BLaER1 treated with 17β-estradiol and CSF1 and Interleukin-3, amounts not matched to agents 10 nM and 100 nM (cell line): ENCODE results near the gene THAP11.

Experiments used
- H3K27ac ChIP-seq, 11 experiments: shearing (Covaris generic); formaldehyde crosslinking; 2 replicates each; pipeline ENCODE4 v1.8.1; 2022
- H3K27me3 ChIP-seq, 11 experiments: shearing (Covaris generic); formaldehyde crosslinking; 2 replicates each; pipeline ENCODE4 v1.8.1; 2022
- H3K36me3 ChIP-seq, 11 experiments: shearing (Covaris generic); formaldehyde crosslinking; 2 replicates each; pipeline ENCODE4 v1.8.1; 2022
- H3K4me1 ChIP-seq, 10 experiments: shearing (Covaris generic); formaldehyde crosslinking; 2 replicates each; pipeline ENCODE4 v1.8.1; 2022
- H3K4me2 ChIP-seq, 11 experiments: shearing (Covaris generic); formaldehyde crosslinking; 2 replicates each; pipeline ENCODE4 v1.8.1; 2022
- H3K4me3 ChIP-seq, 10 experiments: shearing (Covaris generic); formaldehyde crosslinking; 2 replicates each; pipeline ENCODE4 v1.8.1; 2022
- H3K9ac ChIP-seq, 11 experiments: shearing (Covaris generic); formaldehyde crosslinking; 2 replicates each; pipeline ENCODE4 v1.8.1; 2022
- H3K9me3 ChIP-seq, 11 experiments: shearing (Covaris generic); formaldehyde crosslinking; replicated peaks in 1 of 11; 2 replicates each; pipeline ENCODE4 v1.8.1; 2022
- H4K20me1 ChIP-seq, 11 experiments: shearing (Covaris generic); formaldehyde crosslinking; 2 replicates each; pipeline ENCODE4 v1.8.1; 2022
- Cebpa-rat ChIP-seq, 11 experiments: shearing (Covaris generic); IDR thresholded peaks; 2 replicates each; pipeline ENCODE4 v1.8.1; 2022

THAP11 gene

GRCh38 chr16:67888331-67888730 is 46.2 kb downstream of the THAP11 start:
- peak overlapping the region in 2 of 11 experiments; percentile 3 to 15; a peak in 1 of 22 replicates for H3K9ac ChIP-seq
- H3K36me3 ChIP-seq = peaks cover 35 to 52% (median 38%) of the 10 kb centered on the region in 11 experiments
- no peak overlapping the region for H3K4me3 ChIP-seq
- no peaks in the 10 kb centered on the region for H3K9me3 ChIP-seq
- peaks cover 5 to 8% (median 7%) of the 10 kb centered on the region in 10 experiments; a peak in 16 of 20 replicates for H3K4me1 ChIP-seq
- H3K4me2 ChIP-seq = no peak overlapping the region
- no peak for TF ChIP-seq Cebpa-rat (IDR thresholded peaks at IDR 0.05)
- no peak overlapping the region for H3K27ac ChIP-seq
- peaks cover 4 to 33% (median 16%) of the 10 kb centered on the region in 11 experiments; a peak in 19 of 22 replicates for H4K20me1 ChIP-seq
- no peaks in the 10 kb centered on the region for H3K27me3 ChIP-seq

GRCh38 chr16:67892375-67892774 is 50.3 kb downstream of the THAP11 start:
- H3K27ac ChIP-seq = peak overlapping the region in 7 of 11 experiments; percentile 11 to 96 (median 43); a peak in 11 of 22 replicates
- H3K4me1 ChIP-seq = peaks cover 17 to 25% (median 20%) of the 10 kb centered on the region in 10 experiments
- peaks cover 7 to 30% (median 11%) of the 10 kb centered on the region in 11 experiments; a peak in 13 of 22 replicates for H4K20me1 ChIP-seq
- peak overlapping the region; percentile 89 to 99 (median 92) for H3K4me3 ChIP-seq
- peak overlapping the region; percentile 61 to 88 (median 71) for H3K4me2 ChIP-seq
- H3K9ac ChIP-seq = peak overlapping the region; percentile 69 to 99 (median 98)
- no peaks in the 10 kb centered on the region for H3K27me3 ChIP-seq
- no peaks in the 10 kb centered on the region for H3K9me3 ChIP-seq
- peaks cover 0 to 21% (median 2%) of the 10 kb centered on the region in 11 experiments; a peak in 7 of 22 replicates for H3K36me3 ChIP-seq
- TF ChIP-seq Cebpa-rat (IDR thresholded peaks at IDR 0.05) = no peak

- H3K27ac ChIP-seq = peak within 1 kb of the TSS; percentile 90 to 97 (median 96)
Observed at GRCh38 chr16:67892899-67893742, 51.0 kb downstream of the THAP11 start, which contains the start of gene PSKH1. Gene PSKH1 (plus strand): TSS chr16:67893254. CDS start chr16:67908750, 15,496 bp downstream.

More at GRCh38 chr16:67892899-67893742, 51.0 kb downstream of the THAP11 start, which contains the start of gene PSKH1:
- Histone ChIP-seq H3K4me2 (peak within 1 kb of the TSS; percentile 86 to 99 (median 95)), H3K9me3 (no peaks in the 10 kb centered on the region), H4K20me1 (peaks cover 8 to 38% (median 19%) of the 10 kb centered on the region in 11 experiments; a peak in 15 of 22 replicates), H3K9ac (peak within 1 kb of the TSS; percentile 95 to 99 (median 98)), H3K27me3 (no peaks in the 10 kb centered on the region), H3K4me3 (peak within 1 kb of the TSS; percentile 89 to 99 (median 92)), H3K36me3 (peaks cover 0 to 23% (median 8%) of the 10 kb centered on the region in 11 experiments; a peak in 6 of 22 replicates), H3K4me1 (peaks cover 17 to 25% (median 20%) of the 10 kb centered on the region in 10 experiments)
- no peak for TF ChIP-seq Cebpa-rat (IDR thresholded peaks at IDR 0.05)
